WTC11 (cell line): ENCODE measurements around the gene ERG28. TPM values are rescaled to one million over a fixed set of nuclear protein-coding genes. Genes with fewer than 3 reads are reported as not detected.

Experiments used
- ATAC-seq: fragments of 200-7000 bp; cut with Tn5 transposase; 2 replicates; pipeline ENCODE4 v1.10.0; 2021; ENCODE audit warnings: mild to moderate bottlenecking, moderate library complexity
- CTCF ChIA-PET: fragments of 300-600 bp; sonication (Branson Sonifier 250); formaldehyde crosslinking; loops from one replicate; lab custom pipeline; 2021; ENCODE audit warnings: antibody characterized with exemption; lab: Charles Lee
- POLR2A ChIA-PET: fragments of 350-600 bp; sonication (Branson Sonifier 250); formaldehyde crosslinking; loops from one replicate; lab custom pipeline; 2021; ENCODE audit warnings: antibody characterized with exemption; lab: Charles Lee
- DNase-seq: peaks from one replicate; pipeline ENCODE4 v3.0.0; 2021; ENCODE audit warnings: low spot score
- H3K27ac Mint-ChIP-seq: 2 replicates; pipeline ENCODE4 v1.8.0; 2021; ENCODE audit warnings: mixed read lengths
- H3K27me3 Mint-ChIP-seq: 2 replicates; pipeline ENCODE4 v1.8.0; 2021; ENCODE audit warnings: low read depth, mild to moderate bottlenecking, moderate library complexity, mixed read lengths
- H3K36me3 Mint-ChIP-seq: 2 replicates; pipeline ENCODE4 v1.8.0; 2021; ENCODE audit warnings: mixed read lengths
- H3K4me1 Mint-ChIP-seq: 2 replicates; pipeline ENCODE4 v1.8.0; 2022; ENCODE audit warnings: mixed read lengths
- H3K4me3 Mint-ChIP-seq: 2 replicates; pipeline ENCODE4 v1.8.0; 2021; ENCODE audit warnings: mild to moderate bottlenecking, moderate library complexity, mixed read lengths
- H3K9me3 Mint-ChIP-seq: 2 replicates; pipeline ENCODE4 v1.8.0; 2021; ENCODE audit warnings: mixed read lengths
- E2F1 ChIP-seq: sonication (generic); formaldehyde crosslinking; IDR thresholded peaks from 2 replicates; pipeline ENCODE4 v1.8.0; 2022; ENCODE audit warnings: mild to moderate bottlenecking, missing genetic modification reagents
- HMGA2 ChIP-seq: fragments of 250-450 bp; sonication (Bioruptor Pico); IDR thresholded peaks from 2 replicates; pipeline ENCODE4 v1.4.0; 2021; ENCODE audit warnings: mild to moderate bottlenecking, moderate library complexity
- JAZF1 ChIP-seq: fragments of 250-450 bp; sonication (Bioruptor Pico); IDR thresholded peaks from 2 replicates; pipeline ENCODE4 v1.9.0; 2021; ENCODE audit warnings: moderate library complexity, mild to moderate bottlenecking, inconsistent platforms
- MXD4 ChIP-seq: fragments of 250-450 bp; sonication (Bioruptor Pico); IDR thresholded peaks from 2 replicates; pipeline ENCODE4 v1.8.0; 2021; ENCODE audit warnings: mild to moderate bottlenecking, moderate library complexity, borderline replicate concordance
- MYBL2 ChIP-seq: sonication (generic); formaldehyde crosslinking; IDR thresholded peaks from 2 replicates; pipeline ENCODE4 v1.8.1; 2023; ENCODE audit warnings: mild to moderate bottlenecking, moderate library complexity, missing genetic modification reagents
- NFE2L1 ChIP-seq: sonication (generic); formaldehyde crosslinking; IDR thresholded peaks from 2 replicates; pipeline ENCODE4 v1.8.1; 2023; ENCODE audit warnings: missing genetic modification reagents
- NR1H2 ChIP-seq: sonication (generic); formaldehyde crosslinking; IDR thresholded peaks from 2 replicates; pipeline ENCODE4 v1.9.0; 2021; ENCODE audit warnings: mild to moderate bottlenecking, moderate library complexity, missing genetic modification reagents
- NR3C1 ChIP-seq: sonication (generic); formaldehyde crosslinking; conservative IDR thresholded peaks from 2 replicates; pipeline ENCODE4 v1.8.1; 2023; ENCODE audit warnings: low read depth, mild to moderate bottlenecking, missing genetic modification reagents
- PRDM15 ChIP-seq: sonication (generic); formaldehyde crosslinking; IDR thresholded peaks from 2 replicates; pipeline ENCODE4 v1.8.0; 2022; ENCODE audit warnings: missing genetic modification reagents
- TP53 ChIP-seq: sonication (generic); formaldehyde crosslinking; IDR thresholded peaks from 2 replicates; pipeline ENCODE4 v1.8.1; 2023; ENCODE audit warnings: mild to moderate bottlenecking, missing genetic modification reagents
- ZMAT4 ChIP-seq: fragments of 250-450 bp; sonication (Bioruptor Pico); IDR thresholded peaks from 2 replicates; pipeline ENCODE4 v1.9.0; 2021; ENCODE audit warnings: mild to moderate bottlenecking
- ZNF121 ChIP-seq: sonication (generic); formaldehyde crosslinking; IDR thresholded peaks from 2 replicates; pipeline ENCODE4 v1.8.0; 2023; ENCODE audit warnings: missing genetic modification reagents
- ZNF138 ChIP-seq: sonication (generic); formaldehyde crosslinking; conservative IDR thresholded peaks from 2 replicates; pipeline ENCODE4 v1.8.1; 2022; ENCODE audit warnings: mild to moderate bottlenecking, moderate library complexity, missing genetic modification reagents
- total RNA-seq: library from RNA; stranded (reverse); gene quantifications from 3 replicates; pipeline ENCODE4 v1.2.3, GENCODE V29; 2021

The ERG28 gene
- total RNA-seq, 1 experiment from 2014 or later = 27.9 TPM

- TF ChIP-seq PRDM15 (CRISPR knock-in tag) (no peak), TP53 (CRISPR knock-in tag) (no peak), HMGA2 (no peak), NR3C1 (CRISPR knock-in tag) (no peak), NR1H2 (CRISPR knock-in tag) (no peak), NFE2L1 (CRISPR knock-in tag) (no peak), JAZF1 (CRISPR knock-in tag) (no peak)
Observed at GRCh38 chr14:75653563-75653962, 7.1 kb downstream of the ERG28 start (continued).

GRCh38 chr14:75650253-75651058, 10.2 kb downstream of the ERG28 start:
- peaks cover 49% of the 10 kb centered on the region for H3K36me3 Mint-ChIP-seq
- no peaks in the 10 kb centered on the region for H3K27me3 Mint-ChIP-seq
- no peaks in the 10 kb centered on the region for H3K4me1 Mint-ChIP-seq
- TF ChIP-seq ZNF138 (no peak), MXD4 (CRISPR knock-in tag) (no peak), E2F1 (no peak)
- DNase-seq = no peak
- H3K27ac Mint-ChIP-seq = no peak overlapping the region; the same call in 1 of the 2 replicates
- no peaks in the 10 kb centered on the region for H3K9me3 Mint-ChIP-seq
- CTCF ChIA-PET = interaction anchor here (1.0 to 8.1 kb wide), 3 partner anchors 10 to 73 kb away, joined by 3 to 198 read pairs (median 4); partner anchors contain the start of genes ERG28 and FLVCR2
- POLR2A ChIA-PET = interaction anchor here (0.9 kb wide), 1 partner anchor 9 kb away, joined by 3 read pairs; no protein-coding TSS in a partner anchor
- no peak overlapping the region for H3K4me3 Mint-ChIP-seq
- ATAC-seq = no peak

- no peak overlapping the region for H3K27ac Mint-ChIP-seq
Observed at GRCh38 chr14:75649773-75650172, 10.9 kb downstream of the ERG28 start.

GRCh38 chr14:75649337-75649736, 11.3 kb downstream of the ERG28 start:
- Mint-ChIP-seq H3K9me3 (no peaks in the 10 kb centered on the region), H3K4me1 (no peaks in the 10 kb centered on the region), H3K36me3 (peaks cover 44% of the 10 kb centered on the region), H3K27ac (no peak overlapping the region), H3K4me3 (no peak overlapping the region), H3K27me3 (no peaks in the 10 kb centered on the region)
- ChIA-PET CTCF (interaction anchor here (1.1 to 1.4 kb wide), 2 partner anchors 13 to 71 kb away, joined by 3 to 4 read pairs; partner anchors contain the start of gene FLVCR2), POLR2A (interaction anchor here (0.5 kb wide), 1 partner anchor 12 kb away, joined by 3 read pairs; the partner anchor contains the start of gene TTLL5)
- TF ChIP-seq NR1H2 (CRISPR knock-in tag) = no peak
- no peak for TF ChIP-seq ZMAT4 (CRISPR knock-in tag)
- no peak for DNase-seq
- no peak for ATAC-seq

More at GRCh38 chr14:75649773-75650172, 10.9 kb downstream of the ERG28 start:
- DNase-seq (no peak), ATAC-seq (no peak)
- POLR2A ChIA-PET = interaction anchor here (0.5 kb wide), 1 partner anchor 11 kb away, joined by 3 read pairs; the partner anchor contains the start of gene TTLL5
- TF ChIP-seq NFE2L1 (CRISPR knock-in tag) (no peak), MYBL2 (CRISPR knock-in tag) (no peak), ZNF121 (CRISPR knock-in tag) (peak; percentile 4; the same call in 1 of the 2 replicates)
- no peak overlapping the region for H3K4me3 Mint-ChIP-seq
- no peaks in the 10 kb centered on the region for H3K4me1 Mint-ChIP-seq
- peaks cover 48% of the 10 kb centered on the region for H3K36me3 Mint-ChIP-seq
- H3K9me3 Mint-ChIP-seq = no peaks in the 10 kb centered on the region
- CTCF ChIA-PET = interaction anchor here (1.1 to 1.4 kb wide), 2 partner anchors 13 to 72 kb away, joined by 3 to 4 read pairs; partner anchors contain the start of gene FLVCR2
- no peaks in the 10 kb centered on the region for H3K27me3 Mint-ChIP-seq
